WTC11 (cell line): ENCODE data around the gene HIGD1B. TPM values are rescaled to one million over a fixed set of nuclear protein-coding genes. Genes with fewer than 3 reads are reported as not detected.

Source experiments
- ATAC-seq: fragments of 200-7000 bp; cut with Tn5 transposase; 2 replicates; pipeline ENCODE4 v1.10.0; 2021; ENCODE audit warnings: mild to moderate bottlenecking, moderate library complexity
- CTCF ChIA-PET: fragments of 300-600 bp; sonication (Branson Sonifier 250); formaldehyde crosslinking; loops from one replicate; lab custom pipeline; 2021; ENCODE audit warnings: antibody characterized with exemption; lab: Charles Lee
- POLR2A ChIA-PET: fragments of 350-600 bp; sonication (Branson Sonifier 250); formaldehyde crosslinking; loops from one replicate; lab custom pipeline; 2021; ENCODE audit warnings: antibody characterized with exemption; lab: Charles Lee
- DNase-seq: peaks from one replicate; pipeline ENCODE4 v3.0.0; 2021; ENCODE audit warnings: low spot score
- H3K27ac Mint-ChIP-seq: 2 replicates; pipeline ENCODE4 v1.8.0; 2021; ENCODE audit warnings: mixed read lengths
- H3K27me3 Mint-ChIP-seq: 2 replicates; pipeline ENCODE4 v1.8.0; 2021; ENCODE audit warnings: low read depth, mild to moderate bottlenecking, moderate library complexity, mixed read lengths
- H3K36me3 Mint-ChIP-seq: 2 replicates; pipeline ENCODE4 v1.8.0; 2021; ENCODE audit warnings: mixed read lengths
- H3K4me1 Mint-ChIP-seq: 2 replicates; pipeline ENCODE4 v1.8.0; 2022; ENCODE audit warnings: mixed read lengths
- H3K4me3 Mint-ChIP-seq: 2 replicates; pipeline ENCODE4 v1.8.0; 2021; ENCODE audit warnings: mild to moderate bottlenecking, moderate library complexity, mixed read lengths
- H3K9me3 Mint-ChIP-seq: 2 replicates; pipeline ENCODE4 v1.8.0; 2021; ENCODE audit warnings: mixed read lengths
- CDX4 ChIP-seq: fragments of 250-450 bp; sonication (Bioruptor Pico); IDR thresholded peaks from 2 replicates; pipeline ENCODE4 v1.9.0; 2021; ENCODE audit warnings: moderate library complexity, mild to moderate bottlenecking, inconsistent platforms, borderline replicate concordance
- CREM ChIP-seq: sonication (generic); formaldehyde crosslinking; IDR thresholded peaks from 2 replicates; pipeline ENCODE4 v1.8.1; 2022; ENCODE audit warnings: mild to moderate bottlenecking, missing genetic modification reagents, moderate library complexity
- ERG ChIP-seq: fragments of 250-450 bp; sonication (Bioruptor Pico); IDR thresholded peaks from 2 replicates; pipeline ENCODE4 v1.8.0; 2021; ENCODE audit warnings: mild to moderate bottlenecking
- GABPB1 ChIP-seq: sonication (generic); formaldehyde crosslinking; IDR thresholded peaks from 2 replicates; pipeline ENCODE4 v1.8.1; 2023; ENCODE audit warnings: mild to moderate bottlenecking, missing genetic modification reagents
- GTF2I ChIP-seq: fragments of 250-450 bp; sonication (Bioruptor Pico); conservative IDR thresholded peaks from 2 replicates; pipeline ENCODE4 v1.4.0; 2021; ENCODE audit warnings: mild to moderate bottlenecking
- IRF1 ChIP-seq: sonication (generic); formaldehyde crosslinking; IDR thresholded peaks from 2 replicates; pipeline ENCODE4 v1.8.0; 2023; ENCODE audit warnings: missing genetic modification reagents
- NFYB ChIP-seq: sonication (generic); formaldehyde crosslinking; conservative IDR thresholded peaks from 2 replicates; pipeline ENCODE4 v1.8.0; 2022; ENCODE audit warnings: low read depth, missing genetic modification reagents
- NR3C1 ChIP-seq: sonication (generic); formaldehyde crosslinking; conservative IDR thresholded peaks from 2 replicates; pipeline ENCODE4 v1.8.1; 2023; ENCODE audit warnings: low read depth, mild to moderate bottlenecking, missing genetic modification reagents
- OVOL2 ChIP-seq: fragments of 250-450 bp; sonication (Bioruptor Pico); IDR thresholded peaks from 2 replicates; pipeline ENCODE4 v1.9.0; 2021; ENCODE audit warnings: mild to moderate bottlenecking, borderline replicate concordance
- PRDM15 ChIP-seq: sonication (generic); formaldehyde crosslinking; IDR thresholded peaks from 2 replicates; pipeline ENCODE4 v1.8.0; 2022; ENCODE audit warnings: missing genetic modification reagents
- RORB ChIP-seq: fragments of 250-450 bp; sonication (Bioruptor Pico); IDR thresholded peaks from 2 replicates; pipeline ENCODE4 v1.9.0; 2021; ENCODE audit warnings: mild to moderate bottlenecking
- SMAD4 ChIP-seq: sonication (generic); formaldehyde crosslinking; IDR thresholded peaks from 2 replicates; pipeline ENCODE4 v1.8.0; 2022; ENCODE audit warnings: mild to moderate bottlenecking, missing genetic modification reagents
- SOX15 ChIP-seq: fragments of 250-450 bp; sonication (Bioruptor Pico); IDR thresholded peaks from 2 replicates; pipeline ENCODE4 v1.9.0; 2021; ENCODE audit warnings: mild to moderate bottlenecking
- SP1 ChIP-seq: sonication (generic); formaldehyde crosslinking; conservative IDR thresholded peaks from 2 replicates; pipeline ENCODE4 v1.8.1; 2022; ENCODE audit warnings: missing genetic modification reagents
- TEAD4 ChIP-seq: sonication (generic); formaldehyde crosslinking; IDR thresholded peaks from 2 replicates; pipeline ENCODE4 v1.8.0; 2022; ENCODE audit warnings: mild to moderate bottlenecking, missing genetic modification reagents
- USF2 ChIP-seq: sonication (generic); formaldehyde crosslinking; IDR thresholded peaks from 2 replicates; pipeline ENCODE4 v1.8.1; 2023; ENCODE audit warnings: mild to moderate bottlenecking, missing genetic modification reagents, moderate library complexity
- ZNF219 ChIP-seq: sonication (generic); formaldehyde crosslinking; IDR thresholded peaks from 2 replicates; pipeline ENCODE4 v1.8.0; 2023; ENCODE audit warnings: missing genetic modification reagents, mild to moderate bottlenecking, borderline replicate concordance
- ZNF232 ChIP-seq: sonication (generic); formaldehyde crosslinking; IDR thresholded peaks from 2 replicates; pipeline ENCODE4 v1.8.0; 2022; ENCODE audit warnings: mild to moderate bottlenecking, missing genetic modification reagents
- ZNF396 ChIP-seq: fragments of 250-450 bp; sonication (Bioruptor Pico); IDR thresholded peaks from 2 replicates; pipeline ENCODE4 v1.8.0; 2021; ENCODE audit warnings: mild to moderate bottlenecking, moderate library complexity, borderline replicate concordance
- ZNF416 ChIP-seq: fragments of 250-450 bp; sonication (Bioruptor Pico); IDR thresholded peaks from 2 replicates; pipeline ENCODE4 v1.9.0; 2021; ENCODE audit warnings: mild to moderate bottlenecking, inconsistent platforms
- ZNF423 ChIP-seq: fragments of 250-450 bp; sonication (Bioruptor Pico); IDR thresholded peaks from 2 replicates; pipeline ENCODE4 v2.1.2; 2022; ENCODE audit warnings: mild to moderate bottlenecking, moderate library complexity
- ZNF425 ChIP-seq: fragments of 250-450 bp; sonication (Bioruptor Pico); conservative IDR thresholded peaks from 2 replicates; pipeline ENCODE4 v1.9.0; 2021; ENCODE audit warnings: mild to moderate bottlenecking
- ZNF512 ChIP-seq: sonication (generic); formaldehyde crosslinking; IDR thresholded peaks from 2 replicates; pipeline ENCODE4 v1.8.1; 2022; ENCODE audit warnings: missing genetic modification reagents, borderline replicate concordance
- total RNA-seq: library from RNA; stranded (reverse); gene quantifications from 3 replicates; pipeline ENCODE4 v1.2.3, GENCODE V29; 2021

Gene HIGD1B
- total RNA-seq, 1 experiment from 2014 or later = not detected

- TF ChIP-seq ZNF232 (CRISPR knock-in tag) = no peak
- no peak for TF ChIP-seq ZNF416 (CRISPR knock-in tag)
- 0 out of 2 replicates have a peak, but pooled peaks have one; percentile 49 for TF ChIP-seq IRF1
- TF ChIP-seq NR3C1 (CRISPR knock-in tag) = no peak
- no peak for TF ChIP-seq ZNF512 (CRISPR knock-in tag)
- no peak for TF ChIP-seq RORB
- no peak; the same call in 1 of the 2 replicates for TF ChIP-seq ZNF219
- TF ChIP-seq, all 79 proteins: peak for 11
These were observed 17.1 kb upstream of the HIGD1B start (continued) for GRCh38 chr17:44830359-44831288.

- Mint-ChIP-seq H3K4me1 (peaks cover 47% of the 10 kb centered on the region), H3K4me3 (peak overlapping the region; percentile 89), H3K27me3 (peaks cover 6% of the 10 kb centered on the region), H3K36me3 (no peaks in the 10 kb centered on the region), H3K27ac (peak overlapping the region; percentile 96), H3K9me3 (no peaks in the 10 kb centered on the region)
- no peak for TF ChIP-seq ZNF425 (CRISPR knock-in tag)
- no peak for TF ChIP-seq NFYB (CRISPR knock-in tag)
- TF ChIP-seq GABPB1 = no peak
- no peak for TF ChIP-seq GTF2I (CRISPR knock-in tag)
- TF ChIP-seq SP1 = no peak
- no peak for TF ChIP-seq USF2
- no peak for TF ChIP-seq SMAD4 (CRISPR knock-in tag)
- no peak for TF ChIP-seq ZNF423 (CRISPR knock-in tag)
- no peak for TF ChIP-seq ERG (CRISPR knock-in tag)
- TF ChIP-seq ZNF396 (CRISPR knock-in tag) = no peak
- TF ChIP-seq OVOL2 = no peak
- no peak for TF ChIP-seq ZNF232 (CRISPR knock-in tag)
- no peak for TF ChIP-seq PRDM15
- no peak for TF ChIP-seq CREM (CRISPR knock-in tag)
- no peak for TF ChIP-seq SOX15 (CRISPR knock-in tag)
- TF ChIP-seq CDX4 (CRISPR knock-in tag) = no peak
- TF ChIP-seq TEAD4 (CRISPR knock-in tag) = no peak
- ChIA-PET CTCF (interaction anchor here (0.6 to 3.2 kb wide), 9 partner anchors 11 to 89 kb away, joined by 3 to 25 read pairs (median 4); no protein-coding TSS in a partner anchor), POLR2A (interaction anchor here (0.6 kb wide), 1 partner anchor 61 kb away, joined by 6 read pairs; no protein-coding TSS in a partner anchor)
- DNase-seq (no peak), ATAC-seq (no peak)
These were observed 16.3 kb upstream of the HIGD1B start for GRCh38 chr17:44831371-44831770.
